Activated CD8-positive, alpha-beta T cell treated with anti-CD3 and anti-CD28 coated beads for 36 hours (primary cell): Measurements from ENCODE around the gene HOGA1. TPM values are rescaled to one million over a fixed set of nuclear protein-coding genes. Genes with fewer than 3 reads are reported as not detected.
"Not testable (repeated sequence)": the region's sequence is repeated elsewhere in the genome, so short reads cannot be mapped to it uniquely, and the experiment has no call there.

Experiments
- ATAC-seq: fragments of 200-7000 bp; cut with Tn5 transposase; one replicate; pipeline ENCODE4 v1.10.0; 2021; ENCODE audit warnings: mild to moderate bottlenecking, moderate library complexity
- CTCF ChIA-PET: fragments of 350-600 bp; sonication (Branson Sonifier 250); formaldehyde crosslinking; loops from one replicate; lab custom pipeline; 2021; ENCODE audit warnings: antibody characterized with exemption; lab: Charles Lee
- POLR2A ChIA-PET: fragments of 350-600 bp; sonication (Branson Sonifier 250); formaldehyde crosslinking; loops from one replicate; lab custom pipeline; 2021; ENCODE audit warnings: antibody characterized with exemption; lab: Charles Lee
- DNase-seq: peaks from one replicate; pipeline ENCODE4 v3.0.0-alpha.2; 2020
- H3K27ac Mint-ChIP-seq: one replicate; pipeline ENCODE4 v1.8.0; 2021; ENCODE audit warnings: mild to moderate bottlenecking, mixed read lengths
- H3K27me3 Mint-ChIP-seq: one replicate; pipeline ENCODE4 v1.8.0; 2021; ENCODE audit warnings: mixed read lengths
- H3K36me3 Mint-ChIP-seq: one replicate; pipeline ENCODE4 v1.8.0; 2021; ENCODE audit warnings: low read depth, mixed read lengths
- H3K4me1 Mint-ChIP-seq: one replicate; pipeline ENCODE4 v1.8.0; 2021; ENCODE audit warnings: low read depth, mixed read lengths
- H3K4me3 Mint-ChIP-seq: one replicate; pipeline ENCODE4 v1.8.0; 2021; ENCODE audit warnings: mild to moderate bottlenecking, moderate library complexity, mixed read lengths
- H3K9me3 Mint-ChIP-seq: one replicate; pipeline ENCODE4 v1.8.0; 2021; ENCODE audit warnings: mixed read lengths
- intact Hi-C: fragments of 100-400 bp; cut with micrococcal nuclease; formaldehyde crosslinking; loops from one replicate; pipeline ENCODE4 v1.10.0; 2022
- total RNA-seq, 2 experiments: library from RNA; stranded (reverse); gene quantifications; one replicate each; pipeline ENCODE4 v1.2.3, GENCODE V29; 2021
- TF ChIP-seq, protein P1 (sequence below): fragments of 200-600 bp; IDR thresholded peaks from one replicate; pipeline ENCODE4 v1.8.0; 2022; ENCODE audit warnings: antibody characterized with exemption, mild to moderate bottlenecking

Gene HOGA1
- total RNA-seq, 2 experiments from 2014 or later = not detected

DNA sequence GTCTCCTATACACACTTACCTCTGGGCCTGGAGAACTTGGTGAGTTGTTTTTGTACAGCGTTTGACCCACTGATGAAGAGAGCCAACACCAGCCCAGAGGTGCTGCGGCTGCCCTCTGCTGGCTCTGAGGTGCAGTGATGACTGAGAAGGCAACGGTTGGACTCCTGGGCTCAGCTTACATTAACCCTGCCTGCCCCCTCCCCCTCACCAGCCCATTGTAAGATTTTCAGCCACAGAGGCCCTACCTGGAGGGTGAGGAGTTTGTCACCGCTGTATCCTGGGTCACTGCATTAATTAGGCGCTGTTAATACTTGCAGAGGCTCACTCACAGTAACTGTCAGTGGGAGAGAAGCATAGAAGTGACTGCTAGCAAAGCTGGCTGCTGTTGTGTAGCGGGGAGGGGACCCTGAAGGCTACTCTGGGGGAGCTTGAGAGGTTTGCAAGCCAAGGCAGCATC, 30.6 kb upstream of the HOGA1 start:
- peak; percentile 76 for DNase-seq
- ChIA-PET CTCF (interaction anchor here (0.7 to 3.9 kb wide), 26 partner anchors 8 to 153 kb away, joined by 3 to 54 read pairs (median 5); partner anchors contain the start of genes ANKRD2 and RRP12), POLR2A (no interaction called here)
- no peaks in the 10 kb centered on the region for H3K4me1 Mint-ChIP-seq
- no peak overlapping the region for H3K27ac Mint-ChIP-seq
- ATAC-seq = peak; percentile 99
- H3K9me3 Mint-ChIP-seq = no peaks in the 10 kb centered on the region
- intact Hi-C loops = no loop called here
- TF ChIP-seq, protein P1, sequence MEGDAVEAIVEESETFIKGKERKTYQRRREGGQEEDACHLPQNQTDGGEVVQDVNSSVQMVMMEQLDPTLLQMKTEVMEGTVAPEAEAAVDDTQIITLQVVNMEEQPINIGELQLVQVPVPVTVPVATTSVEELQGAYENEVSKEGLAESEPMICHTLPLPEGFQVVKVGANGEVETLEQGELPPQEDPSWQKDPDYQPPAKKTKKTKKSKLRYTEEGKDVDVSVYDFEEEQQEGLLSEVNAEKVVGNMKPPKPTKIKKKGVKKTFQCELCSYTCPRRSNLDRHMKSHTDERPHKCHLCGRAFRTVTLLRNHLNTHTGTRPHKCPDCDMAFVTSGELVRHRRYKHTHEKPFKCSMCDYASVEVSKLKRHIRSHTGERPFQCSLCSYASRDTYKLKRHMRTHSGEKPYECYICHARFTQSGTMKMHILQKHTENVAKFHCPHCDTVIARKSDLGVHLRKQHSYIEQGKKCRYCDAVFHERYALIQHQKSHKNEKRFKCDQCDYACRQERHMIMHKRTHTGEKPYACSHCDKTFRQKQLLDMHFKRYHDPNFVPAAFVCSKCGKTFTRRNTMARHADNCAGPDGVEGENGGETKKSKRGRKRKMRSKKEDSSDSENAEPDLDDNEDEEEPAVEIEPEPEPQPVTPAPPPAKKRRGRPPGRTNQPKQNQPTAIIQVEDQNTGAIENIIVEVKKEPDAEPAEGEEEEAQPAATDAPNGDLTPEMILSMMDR = peak; percentile 74
- H3K4me3 Mint-ChIP-seq = no peak overlapping the region
- H3K27me3 Mint-ChIP-seq = no peaks in the 10 kb centered on the region
- H3K36me3 Mint-ChIP-seq = no peaks in the 10 kb centered on the region

DNA sequence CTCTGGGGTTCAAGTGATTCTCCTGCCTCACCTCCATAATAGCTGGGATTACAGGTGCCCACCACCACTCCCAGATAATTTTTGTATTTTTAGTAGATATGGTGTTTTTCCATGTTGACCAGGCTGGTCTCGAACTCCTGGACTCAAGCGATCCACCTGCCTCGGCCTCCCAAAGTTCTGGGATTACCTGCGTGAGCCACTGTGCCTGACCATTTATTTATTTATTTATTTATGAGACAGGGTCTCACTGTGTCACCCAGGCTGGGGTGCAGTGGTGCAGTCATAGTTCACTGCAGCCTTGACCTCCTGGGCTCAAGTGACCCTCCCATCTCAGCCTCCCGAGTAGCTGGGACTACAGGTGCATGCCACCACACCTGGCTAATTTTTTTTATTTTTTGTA, 29.9 kb upstream of the HOGA1 start:
- H3K27ac Mint-ChIP-seq, ATAC-seq, POLR2A ChIA-PET, H3K4me1 Mint-ChIP-seq, H3K9me3 Mint-ChIP-seq, H3K27me3 Mint-ChIP-seq, DNase-seq, H3K4me3 Mint-ChIP-seq, intact Hi-C loops, H3K36me3 Mint-ChIP-seq: not testable (repeated sequence)
- CTCF ChIA-PET = interaction anchor here (0.8 to 3.9 kb wide), 23 partner anchors 8 to 153 kb away, joined by 3 to 54 read pairs (median 6); partner anchors contain the start of genes ANKRD2 and RRP12

DNA sequence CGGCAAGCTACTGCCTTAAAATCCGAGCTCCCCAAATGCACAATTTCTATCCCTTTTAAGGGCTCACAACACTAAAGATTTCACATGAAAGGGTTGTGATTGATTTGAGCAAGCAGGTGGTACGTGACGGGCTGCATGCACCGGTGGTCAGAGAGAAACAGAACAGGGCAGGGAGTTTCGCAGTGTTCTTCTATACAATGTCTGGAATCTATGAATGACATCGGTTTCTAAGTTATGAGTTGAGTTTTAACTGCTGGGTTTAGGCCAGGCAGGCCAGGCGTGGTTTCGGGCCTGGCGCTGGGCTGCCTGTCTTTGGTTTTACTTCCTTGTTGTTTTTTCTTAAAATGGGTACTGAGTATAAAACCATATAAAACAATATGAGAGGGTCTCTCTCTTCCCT, 28.6 kb upstream of the HOGA1 start:
- H3K27ac Mint-ChIP-seq, H3K9me3 Mint-ChIP-seq, intact Hi-C loops, H3K4me1 Mint-ChIP-seq, ATAC-seq, H3K36me3 Mint-ChIP-seq, H3K4me3 Mint-ChIP-seq, DNase-seq, POLR2A ChIA-PET, H3K27me3 Mint-ChIP-seq: not testable (repeated sequence)
- CTCF ChIA-PET = interaction anchor here (1.3 to 3.8 kb wide), 6 partner anchors 10 to 155 kb away, joined by 3 to 54 read pairs (median 10); partner anchors contain the start of genes ANKRD2 and RRP12

DNA sequence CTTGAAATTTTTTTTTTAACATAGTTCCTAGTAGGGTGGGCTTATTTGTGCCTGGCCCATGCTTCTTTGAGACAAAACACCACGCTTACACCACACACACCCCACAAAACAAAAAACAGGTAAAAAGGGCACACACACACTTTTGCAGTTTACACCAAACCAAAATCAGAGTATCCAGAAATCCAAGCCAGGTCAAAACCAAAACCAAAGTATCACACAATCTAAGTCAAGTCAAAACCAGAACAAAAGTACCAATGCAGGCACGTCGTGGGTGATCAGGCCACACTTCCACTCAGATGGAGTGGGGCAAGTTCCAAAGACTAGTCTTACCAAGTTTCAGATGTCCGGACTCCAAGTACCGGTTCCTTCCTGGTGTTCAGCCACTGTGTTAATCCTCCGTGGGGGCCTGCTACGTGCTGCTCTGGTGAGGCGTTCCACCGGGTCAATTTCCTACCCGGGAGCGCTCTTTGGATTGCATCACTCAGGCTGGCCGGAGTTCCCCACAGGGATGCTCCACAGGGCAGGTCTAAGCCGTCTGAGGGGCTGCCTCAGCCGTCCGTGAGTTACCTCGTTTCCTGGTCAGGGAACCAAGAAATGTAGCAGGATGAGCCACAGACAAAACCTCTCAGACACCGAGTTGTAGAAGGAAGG, 23.3 kb upstream of the HOGA1 start:
- H3K4me1 Mint-ChIP-seq, DNase-seq, H3K27ac Mint-ChIP-seq, ATAC-seq, intact Hi-C loops, H3K27me3 Mint-ChIP-seq, POLR2A ChIA-PET, CTCF ChIA-PET, H3K4me3 Mint-ChIP-seq, H3K36me3 Mint-ChIP-seq, H3K9me3 Mint-ChIP-seq: not testable (repeated sequence)

DNA sequence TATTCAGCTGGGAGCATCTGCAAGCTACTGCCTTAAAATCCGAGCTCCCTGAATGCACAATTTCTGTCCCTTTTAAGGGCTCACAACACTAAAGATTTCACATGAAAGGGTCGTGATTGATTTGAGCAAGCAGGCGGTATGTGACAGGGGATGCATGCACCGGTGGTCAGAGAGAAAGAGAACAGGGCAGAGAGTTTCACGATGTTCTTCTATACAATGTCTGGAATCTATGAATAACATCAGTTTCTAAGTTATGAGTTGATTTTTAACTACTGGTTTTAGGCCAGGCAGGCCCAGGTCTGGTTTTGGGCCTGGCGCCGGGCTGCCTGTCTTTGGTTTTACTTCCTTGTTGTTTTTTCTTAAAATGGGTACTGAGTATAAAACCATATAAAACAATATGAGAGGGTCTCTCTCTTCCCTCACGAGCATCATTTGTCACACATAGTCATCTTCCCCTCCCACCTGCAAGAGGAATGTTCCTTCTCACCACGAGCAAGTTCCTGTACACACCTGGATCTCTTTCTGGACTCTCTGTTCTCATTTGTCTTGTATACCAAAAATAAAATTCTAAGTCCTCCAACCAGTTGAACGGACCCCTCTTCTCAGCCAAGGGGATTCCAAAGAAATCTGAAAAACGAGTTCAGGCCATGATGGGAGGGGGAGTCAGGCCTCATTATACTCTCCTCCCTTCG, 22.7 kb upstream of the HOGA1 start:
- POLR2A ChIA-PET, intact Hi-C loops, H3K36me3 Mint-ChIP-seq, H3K27me3 Mint-ChIP-seq, H3K4me3 Mint-ChIP-seq, CTCF ChIA-PET, DNase-seq, H3K27ac Mint-ChIP-seq, ATAC-seq, H3K4me1 Mint-ChIP-seq, H3K9me3 Mint-ChIP-seq: not testable (repeated sequence)

DNA sequence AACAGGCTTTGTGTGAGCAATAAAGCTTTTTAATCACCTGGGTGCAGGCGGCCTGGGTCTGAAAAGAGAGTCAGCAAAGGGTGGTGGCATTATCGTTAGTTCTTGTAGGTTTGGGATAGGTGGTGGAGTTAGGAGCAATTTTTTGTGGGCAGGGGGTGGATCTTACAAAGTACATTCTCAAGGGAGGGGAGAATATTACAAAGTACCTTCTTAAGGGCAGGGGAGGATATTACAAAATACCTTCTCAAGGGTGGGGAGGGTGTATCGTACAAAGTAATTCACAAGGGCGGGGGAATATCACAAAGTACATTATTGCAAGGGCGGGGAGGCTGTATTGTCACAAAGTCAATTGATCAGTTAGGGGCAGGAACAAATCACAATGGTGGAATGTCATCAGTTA, 21.9 kb upstream of the HOGA1 start:
- ATAC-seq, POLR2A ChIA-PET, H3K4me1 Mint-ChIP-seq, intact Hi-C loops, H3K27me3 Mint-ChIP-seq, H3K4me3 Mint-ChIP-seq, CTCF ChIA-PET, H3K9me3 Mint-ChIP-seq, DNase-seq, H3K27ac Mint-ChIP-seq, H3K36me3 Mint-ChIP-seq: not testable (repeated sequence)

DNA sequence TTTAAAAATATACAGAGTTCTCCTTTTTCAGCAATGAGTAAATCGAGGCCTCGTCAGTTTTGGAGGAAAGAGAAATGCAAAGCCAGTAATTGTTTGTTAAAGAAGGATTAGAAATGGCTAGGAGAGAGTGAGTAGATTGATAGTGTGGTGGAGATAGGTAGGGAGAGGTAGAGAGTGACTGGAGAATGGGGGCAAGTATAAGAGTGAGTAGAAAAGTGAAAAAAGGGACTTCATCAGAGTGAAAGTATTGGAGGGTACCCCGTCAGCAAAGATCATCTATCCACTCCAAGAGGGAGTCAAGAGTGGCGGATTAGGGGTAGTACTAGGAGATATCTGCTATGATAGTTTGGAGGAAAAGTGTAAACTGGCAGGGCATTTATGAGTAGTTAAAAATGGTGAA, 20.9 kb upstream of the HOGA1 start:
- no peak overlapping the region for H3K4me3 Mint-ChIP-seq
- no peaks in the 10 kb centered on the region for H3K36me3 Mint-ChIP-seq
- ATAC-seq (no peak), DNase-seq (no peak)
- POLR2A ChIA-PET = no interaction called here
- H3K4me1 Mint-ChIP-seq = no peaks in the 10 kb centered on the region
- intact Hi-C loops = no loop called here
- H3K27me3 Mint-ChIP-seq = no peaks in the 10 kb centered on the region
- no peak overlapping the region for H3K27ac Mint-ChIP-seq
- peaks cover 4% of the 10 kb centered on the region for H3K9me3 Mint-ChIP-seq
- CTCF ChIA-PET = no interaction called here
- TF ChIP-seq, protein P1 = no peak
